Measurements from ENCODE around the gene DGLUCY. TPM values are rescaled to one million over a fixed set of nuclear protein-coding genes. Genes with fewer than 3 reads are reported as not detected.

The DGLUCY gene
- total and polyA plus RNA-seq, 2 of the 13 experiments (the other 11 are each of a cell fraction or from before 2014, with no cell fraction given) = 14.8 to 36.3 TPM

DNA sequence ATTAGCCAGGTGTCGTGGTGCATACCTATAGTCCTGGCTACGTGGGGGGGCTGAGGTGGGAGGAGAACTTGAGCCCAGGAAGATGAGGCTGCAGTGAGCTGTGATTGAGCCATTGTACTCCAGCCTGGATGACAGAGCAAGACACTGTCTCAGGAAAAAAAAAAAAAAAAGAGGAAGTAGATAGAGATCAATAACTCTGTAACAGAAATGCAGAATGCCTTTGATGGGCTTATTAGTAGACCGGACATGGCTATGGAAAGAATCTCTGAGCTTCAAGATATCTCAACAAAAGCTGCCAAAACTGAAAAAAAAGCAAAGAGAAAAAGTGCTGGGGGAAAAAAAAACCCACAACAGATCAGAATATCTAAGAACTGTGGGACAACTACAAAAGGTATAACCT, 93.1 kb downstream of the DGLUCY start:
- 94% methylated on average over 3 of the region's 3 CpGs for WGBS (ENCODE audit: low lambda C conversion rate)
- no peak for ATAC-seq
- intact Hi-C loops (cut with micrococcal nuclease; ENCODE audit: unreplicated experiment) = no loop called here
- peaks cover 6 to 48% of the 10 kb centered on the region in 2 experiments for H3K36me3 ChIP-seq (replicated peaks in 1 of 2; ENCODE audit: control insufficient read depth in 1 of 2, insufficient read depth in 2 of 2, low read length in 2 of 2)
- H2AFZ ChIP-seq (ENCODE audit: low read length) = no peak overlapping the region
- H3K4me2 ChIP-seq (ENCODE audit: low read depth, low read length) = no peak overlapping the region
- ChIA-PET CTCF (ENCODE audit: low intra/inter-chr PET ratio, low total read pairs) (no interaction called here), POLR2A (no interaction called here)
- H3K4me1 ChIP-seq (ENCODE audit: insufficient read depth, low read length) = no peaks in the 10 kb centered on the region
- H3K9me3 ChIP-seq (ENCODE audit: low read length) = no peaks in the 10 kb centered on the region
- H3K79me2 ChIP-seq (ENCODE audit: insufficient read depth, low read length) = no peaks in the 10 kb centered on the region
- no peaks in the 10 kb centered on the region for H4K20me1 ChIP-seq (ENCODE audit: insufficient read depth, low read length)
- DNase-seq (ENCODE audit: low spot score) = no peak
- in situ Hi-C loops (cut with HindIII; ENCODE audit: extremely low pct_ligation_motif_present, low pct_unique_long_range_greater_than_20kb) = no loop called here
- H3K9ac ChIP-seq (ENCODE audit: insufficient read depth, low read depth, low read length) = no peak overlapping the region
- BruUV-seq (replicated peaks) = no TSS peak
- H3K4me3 ChIP-seq (replicated peaks in 1 of 3; ENCODE audit: insufficient read depth in 1 of 3, low read depth in 2 of 3, low read length in 3 of 3) = no peak overlapping the region
- no peak overlapping the region for H3K27ac ChIP-seq (ENCODE audit: extremely low read length, insufficient read depth, low read length)
- H3K27me3 ChIP-seq (ENCODE audit: control insufficient read depth in 1 of 2, insufficient read depth in 2 of 2, low read length in 2 of 2) = no peaks in the 10 kb centered on the region
- no peak for FAIRE-seq
- TF ChIP-seq, protein P1, sequence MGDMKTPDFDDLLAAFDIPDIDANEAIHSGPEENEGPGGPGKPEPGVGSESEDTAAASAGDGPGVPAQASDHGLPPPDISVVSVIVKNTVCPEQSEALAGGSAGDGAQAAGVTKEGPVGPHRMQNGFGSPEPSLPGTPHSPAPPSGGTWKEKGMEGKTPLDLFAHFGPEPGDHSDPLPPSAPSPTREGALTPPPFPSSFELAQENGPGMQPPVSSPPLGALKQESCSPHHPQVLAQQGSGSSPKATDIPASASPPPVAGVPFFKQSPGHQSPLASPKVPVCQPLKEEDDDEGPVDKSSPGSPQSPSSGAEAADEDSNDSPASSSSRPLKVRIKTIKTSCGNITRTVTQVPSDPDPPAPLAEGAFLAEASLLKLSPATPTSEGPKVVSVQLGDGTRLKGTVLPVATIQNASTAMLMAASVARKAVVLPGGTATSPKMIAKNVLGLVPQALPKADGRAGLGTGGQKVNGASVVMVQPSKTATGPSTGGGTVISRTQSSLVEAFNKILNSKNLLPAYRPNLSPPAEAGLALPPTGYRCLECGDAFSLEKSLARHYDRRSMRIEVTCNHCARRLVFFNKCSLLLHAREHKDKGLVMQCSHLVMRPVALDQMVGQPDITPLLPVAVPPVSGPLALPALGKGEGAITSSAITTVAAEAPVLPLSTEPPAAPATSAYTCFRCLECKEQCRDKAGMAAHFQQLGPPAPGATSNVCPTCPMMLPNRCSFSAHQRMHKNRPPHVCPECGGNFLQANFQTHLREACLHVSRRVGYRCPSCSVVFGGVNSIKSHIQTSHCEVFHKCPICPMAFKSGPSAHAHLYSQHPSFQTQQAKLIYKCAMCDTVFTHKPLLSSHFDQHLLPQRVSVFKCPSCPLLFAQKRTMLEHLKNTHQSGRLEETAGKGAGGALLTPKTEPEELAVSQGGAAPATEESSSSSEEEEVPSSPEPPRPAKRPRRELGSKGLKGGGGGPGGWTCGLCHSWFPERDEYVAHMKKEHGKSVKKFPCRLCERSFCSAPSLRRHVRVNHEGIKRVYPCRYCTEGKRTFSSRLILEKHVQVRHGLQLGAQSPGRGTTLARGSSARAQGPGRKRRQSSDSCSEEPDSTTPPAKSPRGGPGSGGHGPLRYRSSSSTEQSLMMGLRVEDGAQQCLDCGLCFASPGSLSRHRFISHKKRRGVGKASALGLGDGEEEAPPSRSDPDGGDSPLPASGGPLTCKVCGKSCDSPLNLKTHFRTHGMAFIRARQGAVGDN (CRISPR knock-in tag; IDR thresholded peaks at IDR 0.05) = no peak
- TF ChIP-seq KLF16 (CRISPR knock-in tag; IDR thresholded peaks at IDR 0.05) (no peak), PLSCR1 (CRISPR knock-in tag; IDR thresholded peaks at IDR 0.05; ENCODE audit: borderline replicate concordance) (no peak), ZNF318 (CRISPR knock-in tag; IDR thresholded peaks at IDR 0.05) (no peak), ZBTB7A (CRISPR knock-in tag; IDR thresholded peaks at IDR 0.05) (no peak), ZNF7 (CRISPR knock-in tag; IDR thresholded peaks at IDR 0.05) (no peak), ZFYVE20 (CRISPR knock-in tag; IDR thresholded peaks at IDR 0.05; ENCODE audit: borderline replicate concordance, low read depth) (no peak), ZNF644 (CRISPR knock-in tag; IDR thresholded peaks at IDR 0.05; ENCODE audit: low read depth) (no peak)
- TF ChIP-seq, protein P2, sequence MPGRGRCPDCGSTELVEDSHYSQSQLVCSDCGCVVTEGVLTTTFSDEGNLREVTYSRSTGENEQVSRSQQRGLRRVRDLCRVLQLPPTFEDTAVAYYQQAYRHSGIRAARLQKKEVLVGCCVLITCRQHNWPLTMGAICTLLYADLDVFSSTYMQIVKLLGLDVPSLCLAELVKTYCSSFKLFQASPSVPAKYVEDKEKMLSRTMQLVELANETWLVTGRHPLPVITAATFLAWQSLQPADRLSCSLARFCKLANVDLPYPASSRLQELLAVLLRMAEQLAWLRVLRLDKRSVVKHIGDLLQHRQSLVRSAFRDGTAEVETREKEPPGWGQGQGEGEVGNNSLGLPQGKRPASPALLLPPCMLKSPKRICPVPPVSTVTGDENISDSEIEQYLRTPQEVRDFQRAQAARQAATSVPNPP (CRISPR knock-in tag; IDR thresholded peaks at IDR 0.05) = no peak

Data from HepG2 (cell line).